Measurements from ENCODE around the gene COLEC11. TPM values are rescaled to one million over a fixed set of nuclear protein-coding genes. Genes with fewer than 3 reads are reported as not detected.

The COLEC11 gene
- total RNA-seq, 1 donor from 2014 or later, result 10.1 TPM

DNA sequence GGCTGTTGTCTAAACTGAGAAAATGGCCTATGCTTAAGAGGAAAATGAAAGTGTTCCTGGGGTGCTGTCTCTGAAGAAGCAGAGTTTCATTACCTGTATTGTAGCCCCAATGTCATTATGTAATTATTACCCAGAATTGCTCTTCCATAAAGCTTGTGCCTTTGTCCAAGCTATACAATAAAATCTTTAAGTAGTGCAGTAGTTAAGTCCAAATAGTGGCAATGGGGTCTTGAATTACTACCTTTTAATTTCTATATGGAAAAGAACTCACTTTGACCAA, 49.3 kb downstream of the COLEC11 start:
- Mint-ChIP-seq H3K4me1 (no peaks in the 10 kb centered on the region), H3K27me3 (ENCODE audit: low read depth) (peaks cover 37% of the 10 kb centered on the region), H3K4me3 (no peak overlapping the region), H3K36me3 (no peaks in the 10 kb centered on the region), H3K9me3 (no peaks in the 10 kb centered on the region), H3K27ac (no peak overlapping the region)
- DNase-seq (ENCODE audit: low spot score in 2 of 2, unreplicated experiment in 2 of 2), result no peak
- TF ChIP-seq, protein P1, sequence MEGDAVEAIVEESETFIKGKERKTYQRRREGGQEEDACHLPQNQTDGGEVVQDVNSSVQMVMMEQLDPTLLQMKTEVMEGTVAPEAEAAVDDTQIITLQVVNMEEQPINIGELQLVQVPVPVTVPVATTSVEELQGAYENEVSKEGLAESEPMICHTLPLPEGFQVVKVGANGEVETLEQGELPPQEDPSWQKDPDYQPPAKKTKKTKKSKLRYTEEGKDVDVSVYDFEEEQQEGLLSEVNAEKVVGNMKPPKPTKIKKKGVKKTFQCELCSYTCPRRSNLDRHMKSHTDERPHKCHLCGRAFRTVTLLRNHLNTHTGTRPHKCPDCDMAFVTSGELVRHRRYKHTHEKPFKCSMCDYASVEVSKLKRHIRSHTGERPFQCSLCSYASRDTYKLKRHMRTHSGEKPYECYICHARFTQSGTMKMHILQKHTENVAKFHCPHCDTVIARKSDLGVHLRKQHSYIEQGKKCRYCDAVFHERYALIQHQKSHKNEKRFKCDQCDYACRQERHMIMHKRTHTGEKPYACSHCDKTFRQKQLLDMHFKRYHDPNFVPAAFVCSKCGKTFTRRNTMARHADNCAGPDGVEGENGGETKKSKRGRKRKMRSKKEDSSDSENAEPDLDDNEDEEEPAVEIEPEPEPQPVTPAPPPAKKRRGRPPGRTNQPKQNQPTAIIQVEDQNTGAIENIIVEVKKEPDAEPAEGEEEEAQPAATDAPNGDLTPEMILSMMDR (IDR thresholded peaks at IDR 0.05; ENCODE audit: unreplicated experiment), result no peak

DNA sequence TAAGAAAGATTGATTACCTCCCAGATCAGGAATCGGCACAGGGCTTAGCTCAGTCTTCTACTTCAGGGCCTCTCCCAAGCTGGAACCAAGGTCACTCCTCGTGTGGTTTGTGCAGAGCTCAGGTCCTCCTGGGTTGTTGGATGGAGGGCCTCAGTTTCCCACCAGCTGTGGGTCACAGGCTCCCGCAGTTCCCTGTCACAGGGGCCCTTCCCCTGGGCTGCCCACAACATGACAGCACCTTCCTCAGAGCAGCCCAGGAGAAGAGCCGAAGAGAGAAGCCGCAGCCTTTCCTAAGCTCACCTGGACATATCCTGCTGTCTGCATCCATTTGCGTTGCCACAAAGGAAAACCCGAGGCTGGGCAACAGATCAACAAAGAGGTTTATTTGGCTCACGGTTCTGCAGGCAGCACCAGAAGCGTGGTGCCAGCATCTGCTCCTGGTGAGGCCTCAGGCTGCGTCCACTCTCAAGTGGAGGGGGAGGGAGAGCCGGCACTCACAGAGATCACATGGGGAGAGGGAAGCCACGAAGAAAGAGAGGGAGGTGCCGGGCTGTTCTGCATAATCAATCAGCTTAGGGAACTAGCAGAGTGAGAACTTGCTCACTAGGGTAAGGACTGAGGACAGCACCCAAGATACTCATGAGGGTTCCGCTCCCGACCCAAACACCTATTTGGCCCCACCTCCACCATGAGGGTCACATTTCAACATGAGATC, 50.1 kb downstream of the COLEC11 start:
- H3K4me3 Mint-ChIP-seq, result no peak overlapping the region
- no peaks in the 10 kb centered on the region for H3K4me1 Mint-ChIP-seq
- no peaks in the 10 kb centered on the region for H3K36me3 Mint-ChIP-seq
- no peaks in the 10 kb centered on the region for H3K9me3 Mint-ChIP-seq
- TF ChIP-seq, protein P1 (IDR thresholded peaks at IDR 0.05; ENCODE audit: unreplicated experiment), result no peak
- peaks cover 41% of the 10 kb centered on the region for H3K27me3 Mint-ChIP-seq (ENCODE audit: low read depth)
- no peak for DNase-seq (ENCODE audit: low spot score in 2 of 2, unreplicated experiment in 2 of 2)
- H3K27ac Mint-ChIP-seq, result no peak overlapping the region

DNA sequence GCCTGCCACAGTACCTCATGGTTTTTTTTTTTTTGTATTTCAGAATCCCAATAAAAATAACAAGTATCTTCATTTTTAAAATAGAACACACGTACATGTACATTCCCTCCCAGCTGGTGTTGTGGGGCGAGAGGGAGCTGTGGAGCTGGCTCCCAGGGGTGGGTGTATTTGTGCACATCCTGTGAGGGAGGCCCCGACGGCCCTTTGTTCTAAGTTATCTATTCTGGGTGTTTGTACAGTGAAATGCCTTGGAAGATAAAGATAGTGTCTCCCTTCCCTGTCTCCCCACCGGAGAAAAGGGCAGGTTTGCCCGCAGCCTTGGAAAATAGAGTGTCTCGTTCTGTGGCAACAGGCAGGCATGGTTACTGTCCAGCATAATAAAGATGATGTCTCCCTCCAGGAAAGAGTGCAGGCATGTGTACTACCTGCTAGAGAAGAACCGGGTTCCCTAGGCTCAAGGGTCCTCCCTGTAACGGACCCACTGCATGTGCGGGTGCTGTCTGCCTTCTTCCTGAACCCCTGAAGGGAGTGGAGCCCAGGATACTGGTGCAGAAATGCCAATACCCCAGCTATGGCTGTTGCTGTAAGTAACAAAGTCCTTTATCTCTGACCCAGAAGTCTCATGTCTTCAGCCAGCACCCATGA, 51.0 kb downstream of the COLEC11 start:
- Mint-ChIP-seq H3K27ac (no peak overlapping the region), H3K27me3 (ENCODE audit: low read depth) (peaks cover 43% of the 10 kb centered on the region), H3K9me3 (no peaks in the 10 kb centered on the region), H3K36me3 (no peaks in the 10 kb centered on the region), H3K4me3 (no peak overlapping the region), H3K4me1 (peaks cover 3% of the 10 kb centered on the region)
- TF ChIP-seq, protein P1 (IDR thresholded peaks at IDR 0.05; ENCODE audit: unreplicated experiment), result no peak
- no peak for DNase-seq (ENCODE audit: low spot score in 2 of 2, unreplicated experiment in 2 of 2)

DNA sequence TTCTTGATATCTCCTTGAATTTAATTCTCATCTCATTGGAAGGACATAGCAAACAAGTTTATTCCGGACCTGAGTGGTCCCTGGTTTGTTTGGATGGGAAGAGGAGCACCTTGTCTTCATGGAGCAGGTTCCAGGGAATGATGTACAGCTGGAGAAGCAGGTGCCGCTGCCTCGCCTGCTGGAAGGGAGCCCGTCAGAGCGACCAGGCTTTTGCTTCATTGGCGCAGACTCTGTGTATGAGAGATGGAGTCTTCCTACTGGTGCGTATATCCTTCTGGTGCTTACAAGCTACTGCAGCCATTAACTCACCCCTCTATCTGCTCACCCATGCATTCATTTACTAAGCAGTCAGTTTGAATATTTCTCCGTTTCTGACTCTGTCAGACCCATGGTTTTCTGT, 51.5 kb downstream of the COLEC11 start:
- H3K4me3 Mint-ChIP-seq, result no peak overlapping the region
- H3K36me3 Mint-ChIP-seq, result no peaks in the 10 kb centered on the region
- no peaks in the 10 kb centered on the region for H3K9me3 Mint-ChIP-seq
- no peak for DNase-seq (ENCODE audit: low spot score in 2 of 2, unreplicated experiment in 2 of 2)
- peaks cover 7% of the 10 kb centered on the region for H3K4me1 Mint-ChIP-seq
- no peak overlapping the region for H3K27ac Mint-ChIP-seq
- peaks cover 45% of the 10 kb centered on the region for H3K27me3 Mint-ChIP-seq (ENCODE audit: low read depth)
- TF ChIP-seq, protein P1 (IDR thresholded peaks at IDR 0.05; ENCODE audit: unreplicated experiment), result no peak

DNA sequence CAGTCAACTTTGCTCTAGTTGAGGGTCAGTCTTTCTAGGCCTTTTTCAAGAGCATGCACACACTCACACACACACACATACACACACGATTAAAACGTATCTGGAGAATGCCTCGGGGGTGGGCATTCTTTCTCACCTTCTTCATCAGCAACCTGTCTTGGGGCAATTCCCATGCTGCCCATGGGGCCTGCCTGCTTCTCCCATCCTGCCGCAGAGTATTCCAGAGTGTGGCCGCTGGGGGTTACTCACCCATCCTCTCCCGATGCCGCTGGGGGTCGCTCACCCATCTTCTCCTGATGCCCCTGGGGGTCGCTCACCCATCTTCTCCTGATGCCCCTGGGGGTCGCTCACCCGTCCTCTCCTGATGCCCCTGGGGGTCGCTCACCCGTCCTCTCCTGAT, 52.3 kb downstream of the COLEC11 start:
- no peak overlapping the region for H3K27ac Mint-ChIP-seq
- TF ChIP-seq, protein P1 (IDR thresholded peaks at IDR 0.05; ENCODE audit: unreplicated experiment), result no peak
- DNase-seq (ENCODE audit: low spot score in 2 of 2, unreplicated experiment in 2 of 2), result no peak
- peaks cover 15% of the 10 kb centered on the region for H3K4me1 Mint-ChIP-seq
- no peaks in the 10 kb centered on the region for H3K9me3 Mint-ChIP-seq
- H3K4me3 Mint-ChIP-seq, result no peak overlapping the region
- no peaks in the 10 kb centered on the region for H3K36me3 Mint-ChIP-seq
- peaks cover 49% of the 10 kb centered on the region for H3K27me3 Mint-ChIP-seq (ENCODE audit: low read depth)

Measured in mesothelial cell of epicardium (in vitro differentiated cells).